Measurements from ENCODE around the gene ANKRD11.

The ANKRD11 gene

DNA sequence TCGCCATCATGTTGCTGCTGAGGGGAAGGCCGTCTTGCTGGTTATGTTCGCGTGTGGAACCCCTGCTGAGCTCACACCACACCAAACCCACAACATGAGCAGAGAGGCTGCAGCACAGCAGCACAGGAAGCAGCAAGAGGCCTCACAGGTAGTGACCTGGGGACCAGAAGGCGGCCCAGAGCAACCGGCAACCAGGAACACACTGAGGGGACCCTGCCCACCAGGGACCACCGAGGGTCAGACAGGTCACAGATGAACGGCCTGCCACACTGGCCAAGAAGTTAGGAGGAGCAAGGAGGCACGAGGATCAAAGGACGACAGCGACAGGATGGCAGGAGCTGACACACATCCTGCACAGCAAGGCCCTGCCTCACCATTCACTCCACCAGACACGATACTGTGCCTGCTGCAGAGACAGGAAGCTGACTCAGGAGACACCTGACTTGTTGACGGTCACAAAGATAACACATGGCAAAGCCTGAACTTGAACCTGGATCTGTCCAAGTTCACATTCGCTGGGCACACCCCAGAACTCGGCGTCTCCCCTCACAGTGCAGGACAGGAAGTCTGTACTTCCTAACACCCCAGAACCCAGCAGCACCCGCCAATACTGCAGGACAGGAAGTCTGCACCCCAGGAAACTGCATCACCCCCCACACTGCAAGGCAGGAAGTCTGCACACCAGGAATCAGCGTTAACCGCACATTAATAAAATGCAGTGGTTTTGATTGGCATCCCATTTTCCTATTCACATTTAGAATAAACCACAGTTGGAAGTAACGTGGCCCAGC is 174.4 kb downstream of the ANKRD11 start:
- TF ChIP-seq CTCF (IDR thresholded peaks at IDR 0.05; ENCODE audit: low read depth, low read length, missing control alignments), result no peak
- DNase-seq (ENCODE audit: extremely low read depth, low read depth), result peak; percentile 82
- no peak overlapping the region for H3K4me3 ChIP-seq (replicated peaks; ENCODE audit: low read depth, low read length)

GRCh38 chr16:89315271-89315670 is 175.1 kb downstream of the ANKRD11 start:
- no peak overlapping the region for H3K4me3 ChIP-seq (replicated peaks; ENCODE audit: low read depth, low read length)
- TF ChIP-seq CTCF (IDR thresholded peaks at IDR 0.05; ENCODE audit: low read depth, low read length, missing control alignments), result no peak
- no peak for DNase-seq (ENCODE audit: extremely low read depth, low read depth)

DNA sequence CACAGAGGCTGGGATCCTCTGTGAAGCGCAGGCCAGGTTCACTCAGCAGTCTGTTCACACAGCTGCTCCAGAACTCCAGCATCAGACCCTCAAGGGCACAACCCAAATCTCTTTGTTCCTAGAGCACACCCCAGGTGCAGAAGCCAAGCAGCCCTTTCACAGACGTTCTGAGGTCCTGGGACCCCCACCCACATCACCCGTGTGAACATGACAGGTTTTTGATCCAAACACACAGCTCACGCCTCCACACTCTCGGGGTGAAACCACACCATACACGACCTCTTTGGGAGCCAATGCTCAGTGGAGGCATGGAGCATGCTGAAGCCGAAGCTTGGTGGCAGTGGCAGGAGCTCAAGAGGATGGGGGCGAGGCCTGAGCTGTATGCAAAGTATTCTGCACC is 175.5 kb downstream of the ANKRD11 start:
- no peak for TF ChIP-seq CTCF (IDR thresholded peaks at IDR 0.05; ENCODE audit: low read depth, low read length, missing control alignments)
- no peak for DNase-seq (ENCODE audit: extremely low read depth, low read depth)
- no peak overlapping the region for H3K4me3 ChIP-seq (replicated peaks; ENCODE audit: low read depth, low read length)

- DNase-seq (ENCODE audit: extremely low read depth, low read depth), result no peak
- TF ChIP-seq CTCF (IDR thresholded peaks at IDR 0.05; ENCODE audit: low read depth, low read length, missing control alignments), result no peak
- no peak overlapping the region for H3K4me3 ChIP-seq (replicated peaks; ENCODE audit: low read depth, low read length)
These were observed 176.0 kb downstream of the ANKRD11 start for GRCh38 chr16:89314357-89314756.

DNA sequence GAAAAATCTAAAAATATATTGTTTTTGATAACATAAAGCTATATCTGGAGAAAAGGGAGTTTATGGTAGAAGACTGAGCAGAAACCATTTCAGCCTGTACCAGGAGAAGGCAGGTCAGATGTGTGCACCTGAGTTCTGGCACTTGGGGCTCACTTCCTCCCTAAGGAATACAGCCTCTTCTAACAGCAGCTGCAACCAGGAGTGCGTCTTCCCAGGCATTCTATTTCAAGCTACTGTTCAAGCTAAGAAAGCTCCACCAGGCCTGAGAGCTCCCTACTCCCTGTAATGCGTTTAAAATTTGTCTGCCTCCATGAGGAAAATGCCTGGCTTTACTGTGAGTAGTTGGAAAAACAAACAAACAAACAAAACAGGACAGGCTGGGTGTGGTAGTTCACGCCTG is 176.8 kb downstream of the ANKRD11 start:
- H3K4me3 ChIP-seq (replicated peaks; ENCODE audit: low read depth, low read length), result no peak overlapping the region
- no peak for DNase-seq (ENCODE audit: extremely low read depth, low read depth)
- TF ChIP-seq CTCF (IDR thresholded peaks at IDR 0.05; ENCODE audit: low read depth, low read length, missing control alignments), result no peak

GRCh38 chr16:89312598-89313299 is 177.6 kb downstream of the ANKRD11 start:
- no peak for DNase-seq (ENCODE audit: extremely low read depth, low read depth)
- TF ChIP-seq CTCF (IDR thresholded peaks at IDR 0.05; ENCODE audit: low read depth, low read length, missing control alignments), result no peak
- H3K4me3 ChIP-seq (replicated peaks; ENCODE audit: low read depth, low read length), result no peak overlapping the region
